GM12878 (cell line): ENCODE data around the gene ADAMTS17. TPM values are rescaled to one million over a fixed set of nuclear protein-coding genes. Genes with fewer than 3 reads are reported as not detected.
A peak's percentile ranks its signal among the peaks of the same experiment; 100 is the strongest.

Experiments used
- ATAC-seq: fragments of 200-7000 bp; cut with Tn5 transposase; 3 replicates; pipeline ENCODE4 v1.9.1; 2020; ENCODE audit warnings: mild to moderate bottlenecking, moderate library complexity
- BruUV-seq: library from RNA; stranded (reverse); fragments of 400-500 nt; replicated peaks from 2 replicates; lab custom pipeline; 2021; lab: Mats Ljungman, UMichigan
- CTCF ChIA-PET: fragments of 300-600 bp; sonication (Branson Sonifier 250); formaldehyde crosslinking; extraction: SDS; loops from one replicate; lab custom pipeline; 2021; ENCODE audit warnings: inconsistent platforms; lab: Yijun Ruan, JAX
- POLR2A ChIA-PET: fragments of 350-600 bp; formaldehyde crosslinking; extraction: SDS; loops from one replicate; lab custom pipeline; 2021; ENCODE audit warnings: inconsistent platforms; lab: Charles Lee
- RAD21 ChIA-PET: fragments of 300-600 bp; sonication (Branson Sonifier 250); formaldehyde crosslinking; loops from one replicate; lab custom pipeline; 2023; ENCODE audit warnings: antibody characterized with exemption; ENCODE audit not compliant: unreplicated experiment; lab: Charles Lee
- SMC1A ChIA-PET: fragments of 300-600 bp; sonication (Branson Sonifier 250); formaldehyde crosslinking; loops from one replicate; lab custom pipeline; 2023; ENCODE audit not compliant: unreplicated experiment, uncharacterized antibody; lab: Charles Lee
- DNase-seq: peaks from one replicate; pipeline ENCODE4 v3.0.0-alpha.2; 2011; ENCODE audit warnings: low read depth, low spot score
- FAIRE-seq: peaks from 3 replicates; lab custom pipeline; 2011; peaks lifted over from hg19 to GRCh38; lab: Jason Lieb, UNC
- H2AFZ ChIP-seq: 2 replicates; pipeline ENCODE4 v1.6.0; 2011; ENCODE audit warnings: low read depth, low read length, control low read depth; ENCODE audit not compliant: control insufficient read depth
- H3K27ac ChIP-seq: 2 replicates; pipeline ENCODE4 v1.5.1; 2011; ENCODE audit warnings: control low read depth; ENCODE audit not compliant: control insufficient read depth, insufficient read depth
- H3K27me3 ChIP-seq, 2 experiments: replicated peaks in 1 of 2; 2 replicates each; pipeline versions ENCODE4 v1.6.0 to v1.6.1; 2011; ENCODE audit warnings: low read length in 1 of 2; ENCODE audit not compliant: control insufficient read depth in 2 of 2, insufficient read depth in 2 of 2
- H3K36me3 ChIP-seq, 2 experiments: 2 replicates each; pipeline ENCODE4 v1.5.1; 2011; ENCODE audit warnings: low read length in 1 of 2; ENCODE audit not compliant: control insufficient read depth in 2 of 2, insufficient read depth in 2 of 2
- H3K4me1 ChIP-seq: 2 replicates; pipeline ENCODE4 v1.6.1; 2011; ENCODE audit warnings: mild to moderate bottlenecking, low read length, moderate library complexity, mixed read lengths; ENCODE audit not compliant: control insufficient read depth, insufficient read depth
- H3K4me2 ChIP-seq: 2 replicates; pipeline ENCODE4 v1.6.0; 2011; ENCODE audit warnings: control low read depth; ENCODE audit not compliant: control insufficient read depth, insufficient read depth
- H3K4me3 ChIP-seq: fragments of 200-600 bp; sonication (generic); 2 replicates; pipeline ENCODE4 v1.5.1; 2016
- H3K79me2 ChIP-seq: 2 replicates; pipeline ENCODE4 v1.6.0; 2011; ENCODE audit warnings: low read length; ENCODE audit not compliant: control insufficient read depth, insufficient read depth
- H3K9ac ChIP-seq: 2 replicates; pipeline ENCODE4 v1.8.0; 2011; ENCODE audit warnings: low read length, control low read depth, mixed read lengths; ENCODE audit not compliant: control insufficient read depth, insufficient read depth
- H3K9me3 ChIP-seq: replicated peaks from 3 replicates; pipeline ENCODE4 v1.5.1; 2011; ENCODE audit warnings: mild to moderate bottlenecking, low read length; ENCODE audit not compliant: control insufficient read depth, insufficient read depth
- H4K20me1 ChIP-seq: 2 replicates; pipeline ENCODE4 v1.6.0; 2011; ENCODE audit not compliant: control insufficient read depth, insufficient read depth
- CBX3 ChIP-seq: fragments of 200-600 bp; sonication (generic); IDR thresholded peaks from 2 replicates; pipeline ENCODE4 v1.6.1; 2016; ENCODE audit warnings: low read depth, borderline replicate concordance
- FOS ChIP-seq: IDR thresholded peaks from 3 replicates; pipeline ENCODE4 v1.6.1; 2011; ENCODE audit warnings: borderline replicate concordance; ENCODE audit not compliant: insufficient read length; ENCODE audit errors: extremely low read depth
- JUND ChIP-seq: IDR thresholded peaks from 2 replicates; pipeline ENCODE4 v1.6.1; 2012; ENCODE audit warnings: low read depth, mild to moderate bottlenecking, low read length, improper control_type of control experiment, moderate library complexity
- MYB ChIP-seq: fragments of 150-350 bp; IDR thresholded peaks from 2 replicates; pipeline ENCODE4 v1.6.1; 2014; ENCODE audit warnings: mild to moderate bottlenecking, low read depth, low read length, borderline replicate concordance
- POLR2AphosphoS2 ChIP-seq: IDR thresholded peaks from 2 replicates; pipeline ENCODE4 v1.6.1; 2011; ENCODE audit warnings: low read depth, mild to moderate bottlenecking, low read length, improper control_type of control experiment, moderate library complexity
- RAD21 ChIP-seq: IDR thresholded peaks from 2 replicates; pipeline ENCODE4 v1.6.1; 2011; ENCODE audit warnings: mild to moderate bottlenecking, low read depth, low read length, moderate library complexity; ENCODE audit not compliant: insufficient read depth
- RFX5 ChIP-seq: IDR thresholded peaks from 2 replicates; pipeline ENCODE4 v1.6.1; 2011; ENCODE audit warnings: low read depth, low read length, improper control_type of control experiment
- SMC3 ChIP-seq: IDR thresholded peaks from 2 replicates; pipeline ENCODE4 v1.6.1; 2011; ENCODE audit warnings: low read length, improper control_type of control experiment, borderline replicate concordance
- WGBS: methylation state at CpG from one replicate; pipeline ENCODE4 v1.1.6; 2016; ENCODE audit warnings: low lambda C conversion rate; ENCODE audit not compliant: insufficient replicate concordance, insufficient coverage; ENCODE audit errors: missing lambda C conversion rate; 5-methylcytosine and 5-hydroxymethylcytosine counted together
- in situ Hi-C: fragments of 300-500 bp; cut with MboI; formaldehyde crosslinking; loops from 9 replicates; pipeline ENCODE4 v1.14.3; 2018; ENCODE audit warnings: mixed read lengths
- intact Hi-C: fragments of 100-400 bp; cut with micrococcal nuclease; formaldehyde crosslinking; loops from one replicate; pipeline ENCODE4 v1.14.2; 2022; ENCODE audit not compliant: unreplicated experiment
- polyA plus RNA-seq, 11 experiments: library from polyadenylated mRNA; depleted of rRNA in 4 of 11; unstranded in 6 of 11; stranded (reverse) in 5 of 11; fragments of >200 nt; fragmentation: Nextera tagmentation in 4 of 11; fragmentation: Illumina TruSeq in 1 of 11; extraction: Ambion mirVana in 4 of 11; extraction: Trizol in 1 of 11; gene quantifications; 1 replicate in 1 of 11; 2 replicates in 10 of 11; pipeline versions ENCODE4 v1.2.1 to v1.2.3, GENCODE V29; 2011 to 2016; ENCODE audit warnings: inconsistent platforms in 2 of 11, missing spikeins in 2 of 11, low read depth in 1 of 11
- total RNA-seq, 4 experiments: library from RNA; depleted of rRNA in 3 of 4; stranded (reverse); fragments of >200 nt in 3 of 4; fragmentation: Illumina TruSeq in 1 of 4; extraction: Trizol in 1 of 4; gene quantifications; 2 replicates each; pipeline versions ENCODE4 v1.2.1 to v1.2.3, GENCODE V29; 2013 to 2021
- TF ChIP-seq, protein P1 (sequence below), 3 experiments: IDR thresholded peaks in 2 of 3; conservative IDR thresholded peaks in 1 of 3; 2 replicates each; pipeline ENCODE4 v1.5.1; 2011; ENCODE audit warnings: low read depth in 3 of 3, low read length in 3 of 3, mild to moderate bottlenecking in 3 of 3, control low read depth in 2 of 3, moderate library complexity in 2 of 3, inconsistent platforms in 1 of 3, mixed read lengths in 1 of 3; ENCODE audit not compliant: control insufficient read depth in 2 of 3, insufficient read depth in 1 of 3; ENCODE audit errors: extremely low read depth in 1 of 3

The ADAMTS17 gene
- total and polyA plus RNA-seq, 10 of the 15 experiments (the other 5 are each of a cell fraction or from before 2014, with no cell fraction given), result 0.04 to 0.50 (median 0.10) TPM; not detected in 4

DNA sequence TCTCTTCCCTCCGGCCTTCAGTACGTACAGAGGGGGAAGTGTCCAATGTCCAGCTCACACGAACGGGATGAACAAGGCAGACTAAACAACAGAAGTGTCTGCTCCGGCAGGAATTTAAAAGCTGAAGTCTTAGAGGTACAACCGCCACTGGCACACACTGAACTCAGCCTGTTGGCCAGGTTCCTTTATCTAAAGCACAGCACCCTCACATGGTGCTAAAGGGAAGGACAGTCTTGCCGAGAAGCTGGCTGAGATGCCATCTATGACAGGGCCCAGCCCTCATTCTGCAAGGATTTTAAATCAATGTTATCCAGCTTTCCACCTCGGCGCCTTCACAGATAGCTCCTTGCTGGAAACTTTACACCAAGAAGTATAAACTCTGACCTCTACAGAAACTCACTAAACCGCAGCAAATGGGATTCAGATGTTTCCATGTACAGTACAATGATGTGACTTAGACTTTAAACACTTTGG, 2.8 kb downstream of the ADAMTS17 start:
- ChIA-PET POLR2A (interaction anchor here (1.4 kb wide), 1 partner anchor 410 kb away, joined by 3 read pairs; no protein-coding TSS in a partner anchor), RAD21 (interaction anchor here (0.8 to 2.1 kb wide), 2 partner anchors 407 to 411 kb away, joined by 3 to 6 read pairs; no protein-coding TSS in a partner anchor), CTCF (interaction anchor here (1.1 to 3.3 kb wide), 5 partner anchors 11 to 410 kb away, joined by 3 to 17 read pairs (median 4); no protein-coding TSS in a partner anchor), SMC1A (no interaction called here)
- no peak overlapping the region for H2AFZ ChIP-seq
- no TSS peak for BruUV-seq
- H3K4me3 ChIP-seq, result no peak overlapping the region
- H3K9ac ChIP-seq, result no peak overlapping the region
- H3K27ac ChIP-seq, result no peak overlapping the region
- peaks cover 0 to 3% of the 10 kb centered on the region in 2 experiments; a peak in 1 of 4 replicates for H3K27me3 ChIP-seq
- TF ChIP-seq RAD21 (peak; percentile 49), FOS (no peak), RFX5 (no peak), JUND (no peak), MYB (no peak), CBX3 (no peak), POLR2AphosphoS2 (no peak), SMC3 (peak; percentile 28; the same call in 1 of the 2 replicates)
- TF ChIP-seq, protein P1, sequence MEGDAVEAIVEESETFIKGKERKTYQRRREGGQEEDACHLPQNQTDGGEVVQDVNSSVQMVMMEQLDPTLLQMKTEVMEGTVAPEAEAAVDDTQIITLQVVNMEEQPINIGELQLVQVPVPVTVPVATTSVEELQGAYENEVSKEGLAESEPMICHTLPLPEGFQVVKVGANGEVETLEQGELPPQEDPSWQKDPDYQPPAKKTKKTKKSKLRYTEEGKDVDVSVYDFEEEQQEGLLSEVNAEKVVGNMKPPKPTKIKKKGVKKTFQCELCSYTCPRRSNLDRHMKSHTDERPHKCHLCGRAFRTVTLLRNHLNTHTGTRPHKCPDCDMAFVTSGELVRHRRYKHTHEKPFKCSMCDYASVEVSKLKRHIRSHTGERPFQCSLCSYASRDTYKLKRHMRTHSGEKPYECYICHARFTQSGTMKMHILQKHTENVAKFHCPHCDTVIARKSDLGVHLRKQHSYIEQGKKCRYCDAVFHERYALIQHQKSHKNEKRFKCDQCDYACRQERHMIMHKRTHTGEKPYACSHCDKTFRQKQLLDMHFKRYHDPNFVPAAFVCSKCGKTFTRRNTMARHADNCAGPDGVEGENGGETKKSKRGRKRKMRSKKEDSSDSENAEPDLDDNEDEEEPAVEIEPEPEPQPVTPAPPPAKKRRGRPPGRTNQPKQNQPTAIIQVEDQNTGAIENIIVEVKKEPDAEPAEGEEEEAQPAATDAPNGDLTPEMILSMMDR (IDR thresholded peaks at IDR 0.05 in 2 of 3, conservative IDR thresholded peaks at IDR 0.05 in 1 of 3; ENCODE audit: control insufficient read depth in 2 of 3, extremely low read depth in 1 of 3, insufficient read depth in 1 of 3, low read depth in 3 of 3, low read length in 3 of 3), result peak; percentile 34 to 40 (median 37); a peak in 4 of 6 replicates
- no peak for FAIRE-seq
- H3K36me3 ChIP-seq, result no peaks in the 10 kb centered on the region
- in situ Hi-C loops, result no loop called here
- H3K9me3 ChIP-seq, result no peaks in the 10 kb centered on the region; the same call in 2 of the 3 replicates
- DNase-seq, result no peak
- 0 out of 3 replicates have a peak, but pooled peaks have one; percentile 37 for ATAC-seq
- no peaks in the 10 kb centered on the region for H4K20me1 ChIP-seq
- H3K4me1 ChIP-seq, result no peaks in the 10 kb centered on the region
- intact Hi-C loops, result no loop called here
- 17% methylated on average over 10 of the region's 10 CpGs for WGBS
- no peak overlapping the region for H3K4me2 ChIP-seq
- no peaks in the 10 kb centered on the region for H3K79me2 ChIP-seq
